K562 (cell line): Measurements from ENCODE around the gene PDPR. TPM values are rescaled to one million over a fixed set of nuclear protein-coding genes. Genes with fewer than 3 reads are reported as not detected.
"Not testable (repeated sequence)": the region's sequence is repeated elsewhere in the genome, so short reads cannot be mapped to it uniquely, and the experiment has no call there.

ENCODE experiments used
- AFF4 ChIP-seq: sonication (generic); formaldehyde crosslinking; IDR thresholded peaks from 2 replicates; pipeline ENCODE4 v1.8.0; 2023; ENCODE audit warnings: mild to moderate bottlenecking, missing genetic modification reagents
- ASH1L ChIP-seq: fragments of 450-650 bp; IDR thresholded peaks from 2 replicates; pipeline ENCODE4 v1.6.1; 2018; ENCODE audit warnings: borderline replicate concordance, mild to moderate bottlenecking, low read depth; ENCODE audit not compliant: partially characterized antibody
- CREB1 ChIP-seq, 2 experiments: sonication (generic) in 1 of 2; formaldehyde crosslinking in 1 of 2; IDR thresholded peaks; 2 replicates each; pipeline versions ENCODE4 v1.6.1 to v1.8.0; 2012 to 2022; ENCODE audit warnings: inconsistent platforms in 1 of 2, mild to moderate bottlenecking in 1 of 2, missing genetic modification reagents in 1 of 2, moderate library complexity in 1 of 2
- GATAD2A ChIP-seq: fragments of 450-650 bp; IDR thresholded peaks from 2 replicates; pipeline ENCODE4 v1.6.1; 2017
- KDM5B ChIP-seq: fragments of 200-600 bp; sonication (generic); IDR thresholded peaks from 2 replicates; pipeline ENCODE4 v1.6.1; 2012; ENCODE audit warnings: low read depth, mild to moderate bottlenecking, moderate library complexity, low read length, control low read depth, inconsistent platforms; ENCODE audit not compliant: insufficient replicate concordance
- MBD2 ChIP-seq: sonication (generic); IDR thresholded peaks from 2 replicates; pipeline ENCODE4 v1.6.1; 2016; ENCODE audit warnings: low read depth, borderline replicate concordance
- MEIS2 ChIP-seq: fragments of 450-650 bp; IDR thresholded peaks from 2 replicates; pipeline ENCODE4 v1.6.1; 2014; ENCODE audit warnings: mild to moderate bottlenecking; ENCODE audit not compliant: partially characterized antibody
- NONO ChIP-seq, 2 experiments: fragments of 200-400 bp in 1 of 2; fragments of 450-650 bp in 1 of 2; formaldehyde crosslinking in 1 of 2; IDR thresholded peaks; 2 replicates each; pipeline ENCODE4 v1.6.1; 2017; ENCODE audit warnings: low read depth in 2 of 2, mild to moderate bottlenecking in 2 of 2, moderate library complexity in 2 of 2, low read length in 1 of 2
- NR2C2 ChIP-seq, 2 experiments: fragments of 200-800 bp in 1 of 2; sonication (Bioruptor generic) in 1 of 2; sonication (generic) in 1 of 2; formaldehyde crosslinking in 1 of 2; IDR thresholded peaks; 2 replicates each; pipeline versions ENCODE4 v1.6.1 to v1.8.0; 2016 to 2022; ENCODE audit warnings: mild to moderate bottlenecking in 1 of 2, missing compliant biosample characterization in 1 of 2, missing genetic modification characterization in 1 of 2, missing genetic modification reagents in 1 of 2
- POLR2AphosphoS5 ChIP-seq: IDR thresholded peaks from 2 replicates; pipeline ENCODE4 v1.6.1; 2011; ENCODE audit warnings: mild to moderate bottlenecking, low read depth, low read length, moderate library complexity; ENCODE audit not compliant: control insufficient read depth, insufficient read depth
- RB1 ChIP-seq: fragments of 450-650 bp; IDR thresholded peaks from 2 replicates; pipeline ENCODE4 v1.6.1; 2017; ENCODE audit warnings: low read depth, mild to moderate bottlenecking
- RBM34 ChIP-seq: fragments of 200-400 bp; formaldehyde crosslinking; IDR thresholded peaks from 2 replicates; pipeline ENCODE4 v1.6.1; 2018; ENCODE audit warnings: low read length, borderline replicate concordance; ENCODE audit not compliant: insufficient read depth
- SAFB ChIP-seq: fragments of 200-400 bp; formaldehyde crosslinking; IDR thresholded peaks from 2 replicates; pipeline ENCODE4 v1.6.1; 2017; ENCODE audit warnings: low read depth, low read length, borderline replicate concordance
- ZFX ChIP-seq: sonication (generic); formaldehyde crosslinking; IDR thresholded peaks from 2 replicates; pipeline ENCODE4 v1.8.0; 2022; ENCODE audit warnings: mild to moderate bottlenecking, missing genetic modification reagents, moderate library complexity
- polyA plus RNA-seq, 8 experiments: library from polyadenylated mRNA; depleted of rRNA in 4 of 8; stranded (reverse) in 5 of 8; unstranded in 3 of 8; fragments of >200 nt; fragmentation: Nextera tagmentation in 2 of 8; fragmentation: Illumina TruSeq in 1 of 8; extraction: Ambion mirVana in 2 of 8; extraction: Trizol in 1 of 8; gene quantifications; 2 replicates each; pipeline versions ENCODE4 v1.2.1 to v1.2.3, GENCODE V29; 2011 to 2014; ENCODE audit warnings: inconsistent platforms in 1 of 8, missing spikeins in 1 of 8
- total RNA-seq, 7 experiments: library from RNA; depleted of rRNA in 6 of 7; stranded (reverse); fragments of >200 nt in 6 of 7; fragmentation: Illumina TruSeq in 2 of 7; extraction: Trizol in 2 of 7; gene quantifications; 2 replicates each; pipeline versions ENCODE4 v1.2.1 to v1.2.3, GENCODE V29; 2011 to 2021; ENCODE audit warnings: low replicate concordance in 1 of 7

Gene PDPR
- total and polyA plus RNA-seq, 9 of the 15 experiments (the other 6 are each of a cell fraction or from before 2014, with no cell fraction given) = 4.9 to 35.7 (median 19.1) TPM

DNA sequence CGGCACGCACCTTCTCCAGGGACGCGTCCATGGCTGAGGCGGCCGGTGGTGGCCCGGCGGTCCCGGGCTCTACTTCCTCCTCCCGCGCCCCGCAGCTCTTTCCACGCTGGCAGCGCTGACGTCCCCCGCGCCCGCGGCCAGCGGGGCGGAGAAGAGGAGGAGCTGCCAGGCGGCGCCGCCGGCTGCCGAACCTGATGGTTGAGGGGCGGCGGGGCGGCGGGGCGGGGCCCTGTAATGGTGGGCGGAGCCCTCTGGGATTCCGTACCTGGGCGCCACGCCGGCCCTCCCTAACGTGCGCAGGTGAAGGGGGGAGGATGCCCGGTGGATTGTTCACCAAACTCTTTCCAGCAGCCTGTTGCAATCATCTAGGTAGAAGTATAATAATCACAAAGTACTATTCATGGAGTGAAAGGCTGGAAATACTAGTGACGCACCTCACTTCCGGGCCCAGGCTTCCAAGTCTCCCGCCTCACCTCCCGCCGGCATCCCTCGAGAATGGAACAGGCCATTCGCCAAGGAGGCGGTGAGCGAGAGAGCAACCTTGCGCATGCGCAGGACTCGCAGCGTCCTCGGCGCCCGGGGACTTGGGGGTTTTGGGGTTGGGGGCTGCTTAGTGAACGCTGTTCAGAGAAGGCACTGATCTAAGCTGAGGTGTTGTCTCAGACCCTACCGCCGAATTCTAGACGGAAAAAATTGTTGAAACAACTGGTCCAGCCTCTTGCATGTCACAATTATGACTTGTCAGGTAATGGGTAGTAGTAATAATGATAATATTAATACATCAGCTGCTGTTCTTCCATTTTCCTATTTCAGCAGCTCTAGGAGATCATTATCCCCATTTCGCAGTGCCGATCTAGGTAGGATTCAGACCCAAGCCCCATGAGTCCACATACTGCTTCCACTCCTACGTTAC is 48.1 kb upstream of the PDPR start (continued):
- peak; percentile 72 for TF ChIP-seq SAFB
- TF ChIP-seq NR2C2 (CRISPR knock-in tag; IDR thresholded peaks at IDR 0.05); CREB1 (IDR thresholded peaks at IDR 0.05): not testable (repeated sequence)
- TF ChIP-seq NR2C2 (tag; IDR thresholded peaks at IDR 0.05) = peak; percentile 43
- peak; percentile 50 for TF ChIP-seq MBD2
- TF ChIP-seq ASH1L = peak; percentile 57
- peak; percentile 72 for TF ChIP-seq ZFX (CRISPR knock-in tag)
- 0 out of 2 replicates have a peak, but pooled peaks have one; percentile 31 for TF ChIP-seq RB1
- TF ChIP-seq POLR2AphosphoS5 = 0 out of 2 replicates have a peak, but pooled peaks have one; percentile 31
- TF ChIP-seq MEIS2 = peak; percentile 38
- TF ChIP-seq GATAD2A = 0 out of 2 replicates have a peak, but pooled peaks have one; percentile 44
- peak; percentile 24 to 98; a peak in 2 of 4 replicates for TF ChIP-seq NONO (IDR thresholded peaks at IDR 0.05; ENCODE audit: low read depth in 2 of 2, low read length in 1 of 2)
- peak; percentile 45 for TF ChIP-seq KDM5B
- TF ChIP-seq AFF4 (CRISPR knock-in tag) = 0 out of 2 replicates have a peak, but pooled peaks have one; percentile 15
- TF ChIP-seq CREB1 (CRISPR knock-in tag; IDR thresholded peaks at IDR 0.05) = 0 out of 2 replicates have a peak, but pooled peaks have one; percentile 44
- TF ChIP-seq RBM34 = 0 out of 2 replicates have a peak, but pooled peaks have one; percentile 23
